Measurements from ENCODE around the gene TMSB15B.
"Not testable (repeated sequence)": the region's sequence is repeated elsewhere in the genome, so short reads cannot be mapped to it uniquely, and the experiment has no call there.

Gene TMSB15B

DNA sequence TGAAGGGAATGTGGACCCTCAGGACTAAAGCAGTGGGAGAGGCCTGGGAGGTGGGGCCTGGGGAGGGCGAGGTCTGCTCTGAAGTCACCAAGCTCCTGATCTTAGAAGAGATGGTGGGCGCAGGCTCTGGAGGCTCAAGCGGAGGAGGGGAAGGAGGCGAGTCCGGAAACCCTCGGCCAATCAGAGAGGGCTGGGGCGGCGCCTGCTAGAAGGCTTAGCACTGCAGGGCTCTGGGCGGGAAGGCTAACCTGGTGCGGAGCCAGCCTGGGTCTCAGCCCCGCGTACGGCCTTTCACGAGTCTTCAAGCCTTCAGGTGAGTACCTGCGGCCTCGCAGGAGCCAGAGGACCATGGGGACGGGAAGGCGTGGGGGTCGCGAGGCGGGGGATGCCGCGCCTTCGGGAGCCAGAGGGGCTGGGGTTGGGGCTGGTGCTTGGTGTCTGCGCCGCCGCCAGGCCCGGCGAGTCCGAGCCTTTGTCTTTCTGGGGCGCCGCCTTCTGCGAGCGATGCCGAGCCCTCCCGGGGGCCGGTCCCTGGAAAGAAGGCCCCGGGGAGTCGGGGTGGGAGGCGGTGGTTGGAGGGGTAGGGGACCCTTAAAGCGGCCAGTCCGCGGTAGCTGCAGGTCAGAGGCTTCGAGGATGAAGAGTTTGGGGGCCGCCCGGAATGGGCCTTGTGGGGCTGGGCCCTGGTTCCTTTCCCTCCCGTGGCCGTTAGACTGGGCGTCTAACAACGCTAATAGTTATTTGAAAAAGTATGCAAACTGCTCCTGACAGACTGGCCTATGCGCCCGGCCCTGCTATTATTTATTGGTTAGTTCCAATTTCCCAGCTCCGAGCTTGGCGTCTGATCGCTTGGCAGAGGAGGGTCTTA is at the start of gene TMSB15B:
Gene TMSB15B (plus strand): TSS at position 217 of the 868 bp plus-strand sequence.
- not testable (repeated sequence) for H3K27ac ChIP-seq; DNase-seq (ENCODE audit: low read depth, low spot score)

DNA sequence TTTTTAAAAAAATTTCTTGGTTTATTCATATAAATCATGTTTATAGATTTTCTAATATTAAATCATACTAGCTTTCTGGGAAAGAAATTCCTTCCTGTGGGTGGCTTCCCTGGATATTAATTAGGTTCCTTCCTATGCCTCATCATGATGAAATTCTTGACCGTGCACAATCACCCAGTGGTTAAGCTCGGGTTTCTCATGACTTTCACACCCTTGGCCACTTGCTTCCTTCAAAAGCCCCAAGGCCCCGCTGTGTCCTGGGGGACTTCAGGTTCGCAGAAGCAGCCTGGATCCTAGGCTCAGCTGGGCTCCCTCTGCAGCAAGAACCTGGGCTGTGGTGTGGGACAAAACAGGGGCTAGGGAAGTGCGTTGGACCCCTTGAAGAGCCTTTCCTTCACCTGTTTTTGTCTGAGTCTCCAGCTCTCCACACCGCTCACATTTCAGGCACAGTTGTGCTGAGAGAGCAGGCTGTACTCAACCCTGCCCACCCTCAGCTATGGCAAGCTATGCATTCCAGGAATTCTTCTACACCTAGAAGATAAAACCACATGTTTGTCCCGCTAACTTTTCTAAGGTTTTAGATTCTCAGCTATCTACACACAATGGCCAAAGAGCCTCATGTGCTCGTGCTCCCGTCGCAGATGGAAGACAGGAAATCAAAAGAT is 48.9 kb upstream of the TMSB15B start:
- DNase-seq (ENCODE audit: low read depth, low spot score), result no peak
- H3K27ac ChIP-seq, result no peak overlapping the region

- DNase-seq (ENCODE audit: low read depth, low spot score), result no peak
- H3K27ac ChIP-seq, result no peak overlapping the region
Measured at GRCh38 chrX:103918050-103918449, 44.4 kb upstream of the TMSB15B start.

DNA sequence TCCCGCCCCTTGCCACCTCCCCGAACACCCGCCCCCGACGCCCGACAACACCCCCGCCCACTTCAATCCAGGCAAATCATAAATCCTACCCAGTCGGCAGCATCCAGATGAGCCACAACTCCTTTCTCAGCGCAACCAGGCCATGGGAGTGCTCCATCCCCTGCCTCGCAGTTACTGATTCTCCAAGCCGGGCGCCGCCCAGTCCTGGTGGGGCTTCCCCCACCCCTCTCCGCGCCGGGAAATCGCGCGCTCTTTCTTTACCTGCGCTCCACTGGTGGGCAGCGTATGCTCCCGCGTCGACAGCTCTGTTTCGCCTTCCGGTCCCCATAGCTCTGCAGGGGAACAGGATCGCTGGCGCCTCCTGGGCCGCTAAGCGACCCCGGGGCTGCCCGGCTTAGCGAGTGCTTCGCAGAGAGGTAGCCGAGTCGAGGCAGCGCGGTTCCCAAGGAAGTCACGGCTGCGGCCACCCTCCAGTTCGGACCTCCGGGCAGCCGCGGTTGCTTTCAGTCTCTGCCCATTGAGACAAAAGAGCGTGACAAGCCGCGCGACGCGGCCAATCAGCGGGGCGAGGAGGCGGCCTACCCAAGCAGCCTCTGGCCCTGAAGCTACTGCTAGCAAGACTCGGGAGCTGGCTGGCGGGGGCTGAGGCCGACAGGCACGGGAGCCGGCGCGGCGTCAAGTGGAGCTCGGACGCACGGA is 43.7 kb upstream of the TMSB15B start:
- DNase-seq (ENCODE audit: low read depth, low spot score), result no peak
- no peak overlapping the region for H3K27ac ChIP-seq

DNA sequence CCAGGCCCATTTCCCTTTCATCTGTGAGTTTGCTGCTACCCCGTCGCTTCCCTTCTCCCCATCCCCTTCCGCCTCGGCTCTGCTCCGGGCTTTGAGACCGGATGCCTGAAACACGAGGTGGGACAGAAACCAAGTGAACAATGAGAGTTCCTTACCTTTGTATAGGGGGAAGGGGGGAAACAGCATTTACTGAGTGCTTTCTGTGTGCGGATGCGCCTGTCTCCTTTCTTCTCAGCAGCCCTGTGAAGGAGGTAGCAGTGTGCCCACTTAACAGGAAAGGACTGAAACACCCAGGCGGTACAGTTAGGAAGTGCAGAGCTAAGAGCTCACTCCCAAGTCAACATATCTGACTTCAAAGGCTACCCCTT is 43.2 kb upstream of the TMSB15B start:
- DNase-seq (ENCODE audit: low read depth, low spot score), result no peak
- no peak overlapping the region for H3K27ac ChIP-seq

- not testable (repeated sequence) for H3K27ac ChIP-seq; DNase-seq (ENCODE audit: low read depth, low spot score)
Measured at GRCh38 chrX:103920515-103920914, 41.9 kb upstream of the TMSB15B start.

- no peak for DNase-seq (ENCODE audit: low read depth, low spot score)
- H3K27ac ChIP-seq, result no peak overlapping the region
Measured at GRCh38 chrX:103927030-103927429, 35.4 kb upstream of the TMSB15B start.

DNA sequence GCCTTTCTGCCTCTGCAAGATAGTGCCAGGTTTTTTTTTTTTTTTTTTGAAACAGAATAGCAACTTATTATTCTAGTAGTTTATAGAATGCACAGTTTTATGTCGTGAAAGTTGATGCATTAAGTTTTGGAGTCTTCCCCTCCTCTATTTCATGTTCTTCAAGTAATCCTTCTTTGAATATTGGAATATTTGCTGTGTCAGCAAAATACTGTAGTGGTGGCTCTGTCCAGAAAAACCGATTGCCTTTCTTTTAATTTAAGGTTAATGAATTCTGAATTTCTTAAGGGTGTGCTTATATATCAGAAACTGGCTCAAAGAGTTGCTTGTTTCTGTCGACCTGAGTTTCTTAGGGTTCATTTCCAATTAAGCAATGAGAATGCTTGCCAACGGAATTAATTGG is 34.8 kb upstream of the TMSB15B start:
- H3K27ac ChIP-seq, result no peak overlapping the region
- DNase-seq (ENCODE audit: low read depth, low spot score), result no peak

GRCh38 chrX:103932133-103932532 is 30.3 kb upstream of the TMSB15B start:
- no peak overlapping the region for H3K27ac ChIP-seq
- no peak for DNase-seq (ENCODE audit: low read depth, low spot score)

DNA sequence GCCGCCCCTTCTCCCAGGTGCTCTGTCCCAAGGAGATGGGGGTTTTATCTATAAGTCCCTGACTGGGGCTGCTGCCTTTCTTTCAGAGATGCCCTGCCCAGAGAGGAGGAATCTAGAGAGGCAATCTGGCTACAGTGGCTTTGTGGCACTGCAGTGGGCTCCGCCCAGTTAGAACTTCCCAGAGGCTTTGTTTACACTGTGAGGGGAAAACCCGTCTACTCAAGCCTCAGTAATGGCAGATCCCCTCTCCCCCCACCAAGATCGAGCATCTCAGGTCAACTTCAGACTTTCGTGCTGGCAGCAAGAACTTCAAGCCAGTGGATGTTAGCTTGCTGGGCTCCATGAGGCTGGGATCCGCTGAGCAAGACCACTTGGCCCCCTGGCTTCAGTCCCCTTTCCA is 22.2 kb upstream of the TMSB15B start:
- not testable (repeated sequence) for H3K27ac ChIP-seq; DNase-seq (ENCODE audit: low read depth, low spot score)

- no peak overlapping the region for H3K27ac ChIP-seq
- DNase-seq (ENCODE audit: low read depth, low spot score), result no peak
Measured at GRCh38 chrX:103941201-103941975, 21.0 kb upstream of the TMSB15B start.

DNA sequence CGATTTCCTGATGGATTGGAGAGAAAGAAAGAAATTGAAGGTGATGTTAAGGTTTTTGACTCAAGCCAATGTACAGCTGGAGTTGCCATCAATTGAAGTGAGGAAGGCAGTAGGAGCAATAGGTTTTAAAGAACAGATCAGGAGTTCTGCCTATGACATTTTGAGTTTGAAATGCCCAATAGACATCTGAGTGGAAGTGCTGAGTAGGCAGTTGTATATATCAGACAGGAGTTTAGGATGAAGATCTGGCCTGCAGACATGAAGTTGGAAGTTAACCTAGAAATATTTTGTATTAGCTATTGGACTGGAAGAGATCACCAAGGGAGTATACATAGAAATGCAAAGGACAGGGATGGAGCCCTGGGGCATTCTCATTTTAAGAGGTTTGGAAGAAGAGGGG is 12.9 kb upstream of the TMSB15B start:
- no peak overlapping the region for H3K27ac ChIP-seq
- no peak for DNase-seq (ENCODE audit: low read depth, low spot score)

- DNase-seq (ENCODE audit: low read depth, low spot score), result no peak
- no peak overlapping the region for H3K27ac ChIP-seq
Measured at GRCh38 chrX:103953353-103953752, 9.1 kb upstream of the TMSB15B start.

DNA sequence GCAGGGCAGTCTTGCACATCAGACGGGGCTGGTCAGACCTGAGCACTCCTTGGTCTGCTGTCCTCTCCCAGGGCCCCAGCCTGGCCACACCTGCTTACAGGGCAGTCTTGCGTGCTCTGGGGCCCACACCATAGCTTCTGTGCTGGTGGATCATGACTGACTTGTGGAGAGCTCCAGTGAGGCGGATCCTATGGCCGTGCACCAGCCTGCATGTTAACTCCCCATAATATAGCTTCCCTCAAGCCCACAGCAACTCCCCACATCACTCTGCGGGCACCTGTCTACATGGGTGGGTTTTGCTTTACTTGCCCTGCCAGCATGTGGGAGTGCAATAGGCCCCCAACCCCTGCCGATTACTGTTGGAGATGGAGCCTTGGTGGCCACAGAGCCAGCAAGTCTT is 8.2 kb upstream of the TMSB15B start:
- no peak overlapping the region for H3K27ac ChIP-seq
- no peak for DNase-seq (ENCODE audit: low read depth, low spot score)

GRCh38 chrX:103960599-103960998 is 1.8 kb upstream of the TMSB15B start:
- DNase-seq (ENCODE audit: low read depth, low spot score); H3K27ac ChIP-seq: not testable (repeated sequence)

DNA sequence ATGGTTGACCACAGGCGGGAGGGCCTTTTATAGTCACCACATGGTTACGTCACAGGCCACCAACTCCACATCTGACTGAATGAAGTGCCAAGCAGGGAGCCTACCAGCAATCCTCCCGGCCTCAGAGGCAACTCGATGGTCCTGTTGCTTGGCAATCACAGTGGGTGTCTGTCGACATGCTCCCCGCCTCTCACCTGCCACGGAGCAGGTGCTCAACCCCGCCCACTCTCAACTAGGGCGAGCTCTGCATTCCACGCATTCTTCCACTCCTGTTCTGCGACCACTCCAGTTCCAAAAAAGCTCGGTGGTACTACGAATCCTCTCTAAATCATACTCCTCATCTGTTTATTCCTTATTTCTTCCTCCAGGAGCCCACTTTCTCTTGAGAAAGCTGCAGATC is 21.1 kb downstream of the TMSB15B start:
- not testable (repeated sequence) for DNase-seq (ENCODE audit: low read depth, low spot score); H3K27ac ChIP-seq

DNA sequence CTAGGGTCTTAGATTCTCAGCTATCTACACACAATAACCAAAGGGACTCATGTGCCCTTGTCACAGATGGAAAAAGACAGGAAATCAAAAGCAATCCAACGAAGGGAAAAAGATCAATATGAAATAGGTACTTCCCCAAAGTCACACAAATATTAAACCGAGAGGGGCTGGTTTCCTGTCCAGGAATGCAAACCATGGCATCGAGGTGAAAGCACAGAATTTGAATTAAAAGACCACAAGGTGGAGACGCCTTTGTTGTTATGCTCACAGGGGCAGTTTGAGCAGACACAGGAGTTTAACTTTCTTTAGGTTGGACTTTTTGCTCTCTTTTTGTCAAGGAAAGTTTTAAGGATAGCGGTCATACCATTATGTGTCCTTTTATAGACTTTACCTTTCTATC is 36.8 kb downstream of the TMSB15B start:
- no peak for DNase-seq (ENCODE audit: low read depth, low spot score)
- H3K27ac ChIP-seq, result no peak overlapping the region

- no peak for DNase-seq (ENCODE audit: low read depth, low spot score)
- H3K27ac ChIP-seq, result no peak overlapping the region
Measured at GRCh38 chrX:104008831-104009230, 46.4 kb downstream of the TMSB15B start.

DNA sequence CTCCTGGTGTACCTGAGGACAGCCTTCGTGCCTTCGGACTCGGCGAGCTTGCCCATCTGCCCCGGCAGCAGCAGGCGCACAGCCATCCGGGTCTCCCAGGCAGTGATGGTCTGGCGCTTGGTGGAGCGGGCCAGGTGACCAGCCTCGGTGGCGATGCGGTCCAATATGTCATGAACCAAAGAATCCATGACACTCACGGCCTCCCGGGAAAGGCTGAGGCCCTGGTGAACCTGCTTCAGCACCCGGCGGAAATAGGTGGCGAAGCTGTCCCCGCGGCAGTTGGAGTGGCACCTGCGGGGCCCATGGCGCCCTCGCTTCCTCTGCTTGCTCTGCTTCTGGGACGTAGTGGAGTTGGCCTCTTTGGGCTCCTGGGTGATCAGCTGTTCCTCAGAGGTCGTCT is 50.7 kb downstream of the TMSB15B start:
- no peak for DNase-seq (ENCODE audit: low read depth, low spot score)
- no peak overlapping the region for H3K27ac ChIP-seq

DNA sequence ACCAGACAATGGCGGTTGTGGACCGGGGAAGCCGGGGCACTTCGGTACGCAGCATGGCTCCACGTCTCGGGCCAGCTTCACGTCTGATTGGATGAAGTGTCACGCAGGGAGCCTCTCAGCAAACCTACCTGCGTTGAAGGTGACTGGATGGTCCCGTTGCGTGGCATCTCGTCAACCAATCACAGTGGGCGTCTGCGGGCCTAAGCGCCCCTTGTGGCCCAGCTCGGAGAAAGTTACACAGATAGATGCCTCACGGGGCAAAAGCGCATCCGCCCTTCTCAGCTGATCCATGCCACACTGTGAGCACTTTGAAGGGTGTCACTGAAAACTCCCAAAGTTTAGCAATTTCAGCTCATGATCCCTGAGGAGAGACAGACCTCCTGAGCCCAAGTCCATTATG is 51.2 kb downstream of the TMSB15B start, which contains the start of gene H2BW1:
Gene H2BW1 (minus strand): TSS at position 103 of the 400 bp plus-strand sequence. CDS start 132 bp downstream, outside the sequence.
- DNase-seq (ENCODE audit: low read depth, low spot score), result no peak

More for the DNA sequence above, 51.2 kb downstream of the TMSB15B start, which contains the start of gene H2BW1:
- no peak within 1 kb of the TSS for H3K27ac ChIP-seq

Measured in epithelial cell of prostate (primary cell).